ENCODE data around the gene DMD.

The DMD gene

DNA sequence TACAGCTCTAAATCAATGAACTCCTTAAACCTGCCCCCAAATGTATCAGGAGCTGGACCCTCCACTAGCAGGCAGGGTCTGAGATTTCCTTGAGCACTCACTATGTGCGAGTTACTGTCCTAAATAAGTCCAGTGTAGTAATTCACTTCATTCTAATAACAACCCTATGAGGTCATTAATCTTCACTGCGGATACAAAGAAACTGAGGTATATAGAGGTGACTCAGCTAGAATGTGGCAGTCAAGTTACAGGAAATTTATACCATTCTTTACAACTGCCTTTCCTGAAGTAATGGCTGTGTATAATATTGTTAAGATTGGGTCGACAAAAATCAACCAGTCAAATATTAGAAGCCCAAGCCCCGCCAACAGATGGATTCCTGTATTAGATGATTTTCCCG is 1665.6 kb downstream of the DMD start:
- TF ChIP-seq, protein P1, sequence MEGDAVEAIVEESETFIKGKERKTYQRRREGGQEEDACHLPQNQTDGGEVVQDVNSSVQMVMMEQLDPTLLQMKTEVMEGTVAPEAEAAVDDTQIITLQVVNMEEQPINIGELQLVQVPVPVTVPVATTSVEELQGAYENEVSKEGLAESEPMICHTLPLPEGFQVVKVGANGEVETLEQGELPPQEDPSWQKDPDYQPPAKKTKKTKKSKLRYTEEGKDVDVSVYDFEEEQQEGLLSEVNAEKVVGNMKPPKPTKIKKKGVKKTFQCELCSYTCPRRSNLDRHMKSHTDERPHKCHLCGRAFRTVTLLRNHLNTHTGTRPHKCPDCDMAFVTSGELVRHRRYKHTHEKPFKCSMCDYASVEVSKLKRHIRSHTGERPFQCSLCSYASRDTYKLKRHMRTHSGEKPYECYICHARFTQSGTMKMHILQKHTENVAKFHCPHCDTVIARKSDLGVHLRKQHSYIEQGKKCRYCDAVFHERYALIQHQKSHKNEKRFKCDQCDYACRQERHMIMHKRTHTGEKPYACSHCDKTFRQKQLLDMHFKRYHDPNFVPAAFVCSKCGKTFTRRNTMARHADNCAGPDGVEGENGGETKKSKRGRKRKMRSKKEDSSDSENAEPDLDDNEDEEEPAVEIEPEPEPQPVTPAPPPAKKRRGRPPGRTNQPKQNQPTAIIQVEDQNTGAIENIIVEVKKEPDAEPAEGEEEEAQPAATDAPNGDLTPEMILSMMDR (IDR thresholded peaks at IDR 0.05; ENCODE audit: low read depth, low read length) = no peak
- DNase-seq (ENCODE audit: low read depth, low spot score) = peak; percentile 30
- H3K4me3 ChIP-seq (ENCODE audit: low read depth, low read length) = no peak overlapping the region
- in situ Hi-C loops (cut with HindIII; ENCODE audit: low sequenced_read_pairs) = no loop called here

DNA sequence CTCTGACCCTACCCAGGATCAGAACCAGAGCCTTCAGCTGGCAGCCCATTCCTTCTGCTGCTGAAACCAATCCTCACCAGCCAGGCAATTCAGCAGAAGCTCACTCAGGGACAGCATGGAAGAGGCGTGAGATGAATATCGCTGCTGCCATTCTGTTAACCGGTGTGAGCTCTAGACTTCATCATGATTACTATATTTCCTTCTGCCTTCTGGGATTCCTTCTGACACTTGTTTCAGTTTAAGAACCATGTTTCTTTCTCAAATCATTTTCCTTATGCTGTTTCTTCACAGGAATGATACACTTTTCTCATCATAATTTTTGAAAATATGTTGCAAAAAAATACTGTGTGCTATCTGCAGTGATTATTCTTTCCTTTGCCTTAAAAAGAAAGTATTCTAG is 1666.2 kb downstream of the DMD start:
- in situ Hi-C loops (cut with HindIII; ENCODE audit: low sequenced_read_pairs) = no loop called here
- TF ChIP-seq, protein P1 (IDR thresholded peaks at IDR 0.05; ENCODE audit: low read depth, low read length) = no peak

DNA sequence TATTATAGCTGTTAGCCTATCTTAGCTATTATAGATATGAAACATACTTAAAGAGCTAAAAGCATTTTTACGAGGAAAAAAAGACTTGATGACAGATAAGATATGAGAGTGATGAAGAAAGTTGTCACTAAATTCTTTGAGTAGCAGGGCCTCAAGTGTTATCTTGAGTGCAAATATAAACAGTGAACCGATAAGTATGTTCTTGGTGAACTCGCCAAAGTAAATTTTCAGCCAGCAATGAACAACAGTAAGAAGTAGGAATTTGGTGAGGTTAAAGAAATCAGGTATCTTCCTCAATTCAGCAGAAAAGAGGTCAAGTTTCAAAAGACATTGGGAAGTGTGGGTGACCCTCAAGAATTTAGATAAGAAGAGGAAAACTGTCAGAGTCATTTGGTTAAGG is 1667.7 kb downstream of the DMD start:
- no peak overlapping the region for H3K4me3 ChIP-seq (ENCODE audit: low read depth, low read length)
- TF ChIP-seq, protein P1 (IDR thresholded peaks at IDR 0.05; ENCODE audit: low read depth, low read length) = no peak
- DNase-seq (ENCODE audit: low read depth, low spot score) = no peak
- in situ Hi-C loops (cut with HindIII; ENCODE audit: low sequenced_read_pairs) = no loop called here

More for the DNA sequence above, 1666.2 kb downstream of the DMD start:
- no peak overlapping the region for H3K4me3 ChIP-seq (ENCODE audit: low read depth, low read length)
- DNase-seq (ENCODE audit: low read depth, low spot score) = no peak

DNA sequence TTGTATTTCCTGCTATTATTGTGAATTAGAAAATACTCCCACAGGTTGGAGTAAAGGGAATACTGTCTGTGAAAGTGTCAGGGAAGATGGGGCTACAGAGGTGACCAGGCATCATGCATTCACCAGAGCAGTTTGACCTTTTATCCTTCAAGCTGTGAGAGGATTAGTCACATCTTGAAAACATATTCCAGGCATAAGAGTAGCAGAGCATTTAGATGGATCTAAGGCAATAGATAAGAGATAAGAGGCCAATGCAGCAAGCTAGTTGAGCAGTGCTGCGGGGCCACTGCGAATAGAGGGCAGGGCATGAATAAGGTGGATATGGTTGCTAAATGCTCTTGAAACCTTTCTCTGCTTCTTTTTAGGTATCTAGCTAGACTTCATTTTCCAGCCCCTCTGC is 1668.8 kb downstream of the DMD start:
- DNase-seq (ENCODE audit: low read depth, low spot score) = no peak
- in situ Hi-C loops (cut with HindIII; ENCODE audit: low sequenced_read_pairs) = no loop called here
- no peak overlapping the region for H3K4me3 ChIP-seq (ENCODE audit: low read depth, low read length)
- TF ChIP-seq, protein P1 (IDR thresholded peaks at IDR 0.05; ENCODE audit: low read depth, low read length) = no peak

DNA sequence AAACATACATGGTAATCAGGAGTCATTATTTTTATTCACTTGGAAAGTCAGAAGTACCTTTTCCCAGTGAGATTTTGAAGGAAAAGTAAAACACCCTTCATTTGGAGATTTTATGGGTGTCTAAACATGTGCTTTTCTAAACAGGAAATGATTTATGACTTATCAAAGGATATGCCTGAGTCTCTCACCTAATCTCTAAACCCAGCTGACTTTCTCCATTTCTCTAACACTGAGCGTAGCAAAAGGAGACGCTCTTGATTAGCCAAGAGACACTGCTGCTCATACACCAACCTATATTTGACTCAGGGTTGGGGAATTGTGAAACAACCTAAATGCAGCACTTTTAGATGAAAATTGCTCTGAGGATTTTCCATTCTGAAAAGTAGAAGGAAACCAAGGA is 1671.0 kb downstream of the DMD start:
- in situ Hi-C loops (cut with HindIII; ENCODE audit: low sequenced_read_pairs) = no loop called here
- TF ChIP-seq, protein P1 (IDR thresholded peaks at IDR 0.05; ENCODE audit: low read depth, low read length) = no peak
- H3K4me3 ChIP-seq (ENCODE audit: low read depth, low read length) = no peak overlapping the region
- no peak for DNase-seq (ENCODE audit: low read depth, low spot score)

DNA sequence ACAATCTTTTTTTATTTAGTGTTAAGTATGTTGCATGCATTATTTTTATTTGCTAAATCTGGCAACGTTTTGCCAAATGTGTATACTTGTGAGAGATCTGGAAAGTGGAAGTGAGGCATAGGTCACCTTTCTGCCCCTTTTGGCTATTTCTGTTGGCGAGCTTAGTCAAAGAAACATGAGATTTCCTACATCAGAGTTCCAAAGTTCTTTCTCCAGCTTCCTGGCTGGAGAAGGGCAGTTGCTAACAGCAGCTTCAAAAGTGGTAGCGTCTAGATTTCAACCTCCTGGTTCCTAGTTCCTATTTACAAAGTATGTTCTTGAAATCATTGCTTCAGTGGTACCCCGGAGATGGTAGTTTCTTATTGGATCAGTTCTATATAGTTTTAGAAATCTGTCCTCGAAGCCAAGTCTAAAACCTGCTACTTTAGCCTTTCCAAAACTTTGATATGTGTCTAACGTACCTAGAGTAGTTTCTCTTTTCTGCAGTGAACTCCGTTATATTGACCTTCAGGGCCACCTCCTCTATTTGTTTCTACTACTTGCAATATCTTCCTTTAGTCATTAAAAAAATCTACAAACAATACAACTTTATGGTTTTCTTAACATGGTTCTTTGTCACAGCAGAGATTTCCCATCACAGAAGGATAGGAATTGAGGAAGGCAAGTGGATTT is 1683.8 kb downstream of the DMD start:
- no peak for DNase-seq (ENCODE audit: low read depth, low spot score)
- H3K4me3 ChIP-seq (ENCODE audit: low read depth, low read length) = no peak overlapping the region
- TF ChIP-seq, protein P1 (IDR thresholded peaks at IDR 0.05; ENCODE audit: low read depth, low read length) = no peak
- in situ Hi-C loops (cut with HindIII; ENCODE audit: low sequenced_read_pairs) = no loop called here

Measured in astrocyte of the spinal cord (primary cell).